GM10248 (cell line): ENCODE results near the gene WDR53.

Source experiments
- CTCF ChIA-PET: fragments of 300-600 bp; sonication (Branson Sonifier 250); formaldehyde crosslinking; extraction: SDS; loops from one replicate; lab custom pipeline; 2021; ENCODE audit warnings: antibody characterized with exemption; lab: Yijun Ruan, JAX
- POLR2A ChIA-PET: fragments of 350-650 bp; sonication (Branson Sonifier 250); formaldehyde crosslinking; extraction: SDS; loops from one replicate; lab custom pipeline; 2020; ENCODE audit warnings: antibody characterized with exemption; lab: Yijun Ruan, JAX
- DNase-seq: peaks from one replicate; pipeline ENCODE4 v3.0.0; 2012; ENCODE audit errors: extremely low spot score
- TF ChIP-seq, protein P1 (sequence below): IDR thresholded peaks from 2 replicates; pipeline ENCODE4 v1.5.1; 2012; ENCODE audit warnings: mild to moderate bottlenecking, low read depth; ENCODE audit errors: extremely low read depth, missing control alignments, control extremely low read depth

The WDR53 gene

DNA sequence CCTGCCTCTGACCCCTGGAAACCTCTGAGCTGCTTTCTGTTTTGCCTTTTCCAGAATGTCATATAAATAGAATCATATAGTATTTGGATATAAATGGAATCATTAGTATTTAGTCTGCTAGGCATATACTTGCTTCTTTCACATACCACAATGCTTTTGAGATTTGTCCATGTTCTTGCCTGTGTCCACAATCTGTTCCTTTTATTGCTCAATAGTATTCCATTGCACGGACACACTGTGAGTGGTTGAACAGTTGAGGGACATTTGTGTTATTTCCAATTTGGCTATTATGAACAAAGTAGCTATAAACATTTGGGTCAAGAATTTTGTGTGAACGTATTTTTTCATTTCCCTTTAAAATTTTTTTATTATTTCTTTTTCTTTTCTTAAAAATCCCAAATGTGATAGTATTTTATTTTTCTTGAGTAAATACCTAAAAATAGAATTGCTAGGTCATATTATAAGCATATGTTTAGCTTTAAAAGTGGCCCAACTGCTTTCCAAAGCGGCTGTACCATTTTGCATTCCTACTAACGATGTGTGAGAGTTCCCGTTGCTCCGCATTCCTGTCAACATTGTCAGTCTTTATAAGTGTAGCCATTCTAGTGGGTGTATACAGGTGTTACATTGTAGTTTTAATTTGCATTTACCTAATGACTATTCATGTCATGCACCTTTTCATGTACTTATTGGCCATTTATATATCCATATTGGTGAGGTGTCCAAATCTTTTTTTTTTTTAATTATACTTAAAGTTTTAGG, 26.5 kb downstream of the WDR53 start:
- POLR2A ChIA-PET: no interaction called here

DNA sequence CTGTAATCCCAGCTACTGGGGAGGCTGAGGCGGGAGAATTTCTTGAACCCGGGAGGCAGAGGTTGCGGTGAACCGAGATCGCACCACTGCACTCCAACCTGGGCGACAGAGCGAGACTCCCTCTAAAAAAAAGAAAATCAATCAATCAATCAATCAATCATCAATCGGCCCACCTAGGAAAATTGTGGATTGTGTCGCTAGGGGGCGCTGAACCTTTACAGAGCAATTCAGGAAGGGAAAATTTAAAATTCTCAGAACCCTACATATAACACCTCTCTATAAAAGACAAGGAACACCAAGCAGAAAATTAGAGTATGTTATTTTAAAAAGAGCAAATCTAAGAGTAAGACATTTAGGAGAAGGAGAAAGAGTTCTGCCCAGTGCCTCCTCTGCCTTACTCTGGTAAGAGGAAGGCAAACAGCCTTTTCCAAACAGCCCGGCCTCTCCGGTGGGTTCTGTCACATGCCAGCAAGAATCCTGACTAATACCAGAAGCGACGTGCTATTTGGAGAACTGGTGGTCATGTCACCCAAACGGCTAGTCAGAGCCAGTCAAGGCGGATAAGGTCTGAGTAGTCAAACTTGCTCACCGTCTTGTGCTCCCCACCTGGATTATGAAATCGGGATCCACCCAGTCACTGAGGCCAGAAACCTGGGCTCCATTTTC, 30.9 kb downstream of the WDR53 start:
- ChIA-PET POLR2A (no interaction called here), CTCF (interaction anchor here (0.8 to 3.7 kb wide), 10 partner anchors 9 to 438 kb away, joined by 3 to 24 read pairs (median 3); partner anchors contain the start of gene WDR53)
- DNase-seq: peak; percentile 39
- TF ChIP-seq, protein P1, sequence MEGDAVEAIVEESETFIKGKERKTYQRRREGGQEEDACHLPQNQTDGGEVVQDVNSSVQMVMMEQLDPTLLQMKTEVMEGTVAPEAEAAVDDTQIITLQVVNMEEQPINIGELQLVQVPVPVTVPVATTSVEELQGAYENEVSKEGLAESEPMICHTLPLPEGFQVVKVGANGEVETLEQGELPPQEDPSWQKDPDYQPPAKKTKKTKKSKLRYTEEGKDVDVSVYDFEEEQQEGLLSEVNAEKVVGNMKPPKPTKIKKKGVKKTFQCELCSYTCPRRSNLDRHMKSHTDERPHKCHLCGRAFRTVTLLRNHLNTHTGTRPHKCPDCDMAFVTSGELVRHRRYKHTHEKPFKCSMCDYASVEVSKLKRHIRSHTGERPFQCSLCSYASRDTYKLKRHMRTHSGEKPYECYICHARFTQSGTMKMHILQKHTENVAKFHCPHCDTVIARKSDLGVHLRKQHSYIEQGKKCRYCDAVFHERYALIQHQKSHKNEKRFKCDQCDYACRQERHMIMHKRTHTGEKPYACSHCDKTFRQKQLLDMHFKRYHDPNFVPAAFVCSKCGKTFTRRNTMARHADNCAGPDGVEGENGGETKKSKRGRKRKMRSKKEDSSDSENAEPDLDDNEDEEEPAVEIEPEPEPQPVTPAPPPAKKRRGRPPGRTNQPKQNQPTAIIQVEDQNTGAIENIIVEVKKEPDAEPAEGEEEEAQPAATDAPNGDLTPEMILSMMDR: peak; percentile 64

More for the DNA sequence above, 26.5 kb downstream of the WDR53 start:
- TF ChIP-seq, protein P1: no peak
- no peak for DNase-seq
- CTCF ChIA-PET: no interaction called here

DNA sequence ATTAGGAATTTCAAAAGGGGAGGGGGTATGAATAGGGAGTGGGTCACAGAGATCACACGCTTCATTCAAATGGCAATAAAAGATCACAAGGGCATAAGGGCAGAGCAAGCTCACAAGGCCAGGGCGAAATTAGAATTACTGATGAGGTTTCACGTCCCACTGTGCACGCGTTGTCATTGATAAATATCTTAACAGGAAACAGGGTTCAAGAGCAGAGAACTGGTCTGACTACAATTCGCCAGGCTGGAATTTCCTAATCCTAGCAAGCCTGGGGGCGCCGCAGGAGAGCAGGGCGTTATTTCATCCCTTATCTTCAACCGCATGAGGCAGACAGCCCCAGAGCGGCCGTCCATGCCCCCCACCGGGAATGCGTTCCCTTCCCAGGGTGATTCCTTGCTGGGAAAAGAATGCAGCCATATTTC, 35.1 kb downstream of the WDR53 start:
- ChIA-PET CTCF (no interaction called here), POLR2A (no interaction called here)
- TF ChIP-seq, protein P1: no peak
- no peak for DNase-seq

DNA sequence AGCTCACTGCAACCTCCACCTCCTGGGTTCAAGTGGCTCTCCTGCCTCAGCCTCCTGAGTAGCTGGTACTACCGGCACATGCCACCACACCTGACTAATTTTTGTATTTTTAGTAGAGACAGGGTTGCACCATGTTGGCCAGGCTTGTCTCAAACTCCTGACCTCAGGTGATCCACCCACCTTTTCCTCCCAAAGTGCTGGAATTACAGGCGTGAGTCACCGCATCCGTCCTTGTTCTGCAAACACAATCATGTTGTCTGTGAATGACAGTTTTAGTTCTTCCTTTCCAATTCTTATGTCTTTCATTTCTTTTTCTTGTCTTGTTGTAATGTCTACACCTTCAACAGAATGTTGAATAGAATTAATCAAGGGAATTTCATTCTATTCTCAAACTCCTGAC, 36.9 kb downstream of the WDR53 start:
- DNase-seq: no peak
- ChIA-PET CTCF (interaction anchor here (0.8 to 3.4 kb wide), 3 partner anchors 9 to 155 kb away, joined by 3 to 17 read pairs (median 7); no protein-coding TSS in a partner anchor), POLR2A (no interaction called here)
- TF ChIP-seq, protein P1: no peak

DNA sequence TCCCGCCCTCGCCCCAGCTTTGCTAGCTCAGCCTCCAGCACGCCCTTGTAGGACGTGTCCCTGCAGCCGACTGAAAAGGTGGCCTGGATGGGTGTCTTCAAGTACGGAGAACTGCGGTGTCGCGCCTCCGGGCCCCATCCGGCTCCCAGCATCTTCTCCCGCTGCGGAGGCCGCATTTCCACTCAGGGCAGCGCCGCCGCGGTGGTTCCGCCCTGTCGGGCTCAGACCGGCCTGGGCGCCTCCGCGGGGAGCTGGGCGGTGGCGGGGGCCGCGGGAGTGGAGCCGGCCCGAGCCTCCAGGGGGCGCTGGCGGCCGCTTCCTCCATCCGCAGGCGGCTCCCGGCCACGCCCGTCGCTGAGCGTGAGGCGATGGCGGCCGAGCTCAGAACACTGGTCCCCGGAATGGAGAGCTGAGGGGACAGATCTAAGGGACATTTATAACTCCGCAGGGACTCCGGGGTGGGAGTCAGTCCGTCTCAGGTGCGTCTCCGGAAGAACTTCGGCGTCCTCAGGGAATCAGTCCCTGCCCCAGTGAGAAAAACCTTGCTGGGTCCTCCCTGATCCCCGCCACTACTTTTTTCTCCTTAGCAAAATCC, 39.6 kb downstream of the WDR53 start:
- ChIA-PET CTCF (interaction anchor here (0.6 to 4.2 kb wide), 54 partner anchors 8 to 472 kb away, joined by 3 to 30 read pairs (median 4); partner anchors contain the start of genes FBXO45, NCBP2, RNF168 and SENP5), POLR2A (interaction anchor here (0.5 to 0.7 kb wide), 2 partner anchors 63 to 247 kb away, joined by 4 to 7 read pairs; no protein-coding TSS in a partner anchor)
- TF ChIP-seq, protein P1: peak; percentile 82
- DNase-seq: peak; percentile 91

DNA sequence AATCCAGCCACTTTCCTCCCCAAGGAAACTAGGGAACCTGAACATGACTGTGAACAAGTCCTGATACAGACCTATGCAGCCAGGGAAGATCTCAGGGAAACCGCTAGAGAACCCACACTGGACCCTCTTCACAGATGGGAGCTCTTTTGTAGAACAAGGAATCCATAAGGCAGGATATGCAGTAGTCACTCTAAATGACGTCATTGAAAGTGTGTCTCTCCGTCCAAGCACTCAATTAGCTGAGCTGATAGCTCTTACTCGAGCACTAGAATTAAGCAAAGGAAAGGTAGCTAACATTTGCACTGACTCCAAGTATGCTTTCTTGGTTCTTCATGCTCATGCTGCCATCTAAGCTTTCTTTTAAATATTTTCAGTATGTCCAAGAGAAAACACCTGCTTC, 43.2 kb downstream of the WDR53 start:
- ChIA-PET CTCF (interaction anchor here (1.0 to 1.2 kb wide), 4 partner anchors 20 to 44 kb away, joined by 4 to 5 read pairs (median 4); partner anchors contain the start of genes FBXO45, RNF168 and WDR53), POLR2A (no interaction called here)
- TF ChIP-seq, protein P1: no peak
- no peak for DNase-seq
